H9 (cell line): ENCODE measurements around the gene CFAP410. TPM values are rescaled to one million over a fixed set of nuclear protein-coding genes. Genes with fewer than 3 reads are reported as not detected.

Source experiments
- DNase-seq: peaks from one replicate; pipeline ENCODE4 v3.0.0-alpha.2; 2017
- H2AFZ ChIP-seq: one replicate; pipeline ENCODE4 v1.6.1; 2013; ENCODE audit warnings: mild to moderate bottlenecking, low read length, control low read depth, moderate library complexity
- H2AK5ac ChIP-seq: 2 replicates; pipeline ENCODE4 v1.6.1; 2013; ENCODE audit warnings: low read length, control low read depth, mixed read lengths; ENCODE audit not compliant: insufficient read length
- H2BK120ac ChIP-seq: one replicate; pipeline ENCODE4 v1.6.1; 2013; ENCODE audit warnings: low read depth, mild to moderate bottlenecking, low read length, control low read depth, inconsistent platforms; ENCODE audit not compliant: poor library complexity, severe bottlenecking
- H2BK12ac ChIP-seq: 2 replicates; pipeline ENCODE4 v1.6.1; 2013; ENCODE audit warnings: low read length, control low read depth, mixed read lengths, low read depth; ENCODE audit not compliant: insufficient read length
- H2BK15ac ChIP-seq: 2 replicates; pipeline ENCODE4 v1.6.1; 2013; ENCODE audit warnings: low read depth, low read length, control low read depth
- H2BK20ac ChIP-seq: one replicate; pipeline ENCODE4 v1.6.1; 2013; ENCODE audit warnings: low read depth, mild to moderate bottlenecking, low read length, control low read depth, inconsistent platforms; ENCODE audit not compliant: poor library complexity, severe bottlenecking
- H2BK5ac ChIP-seq: 2 replicates; pipeline ENCODE4 v1.6.1; 2013; ENCODE audit warnings: low read length, control low read depth, mixed read lengths; ENCODE audit not compliant: insufficient read length
- H3K14ac ChIP-seq: 2 replicates; pipeline ENCODE4 v1.6.1; 2013; ENCODE audit warnings: low read length, control low read depth; ENCODE audit not compliant: insufficient read depth
- H3K18ac ChIP-seq: 2 replicates; pipeline ENCODE4 v1.6.1; 2013; ENCODE audit warnings: low read depth, mild to moderate bottlenecking, mixed read lengths, low read length, control low read depth; ENCODE audit not compliant: insufficient read length
- H3K23ac ChIP-seq: 2 replicates; pipeline ENCODE4 v1.6.1; 2013; ENCODE audit warnings: low read length, control low read depth, mixed read lengths, low read depth; ENCODE audit not compliant: insufficient read length
- H3K23me2 ChIP-seq: 2 replicates; pipeline ENCODE4 v1.6.1; 2013; ENCODE audit warnings: low read depth, mild to moderate bottlenecking, mixed read lengths, low read length, control low read depth; ENCODE audit not compliant: insufficient read length, poor library complexity, severe bottlenecking
- H3K27ac ChIP-seq: 2 replicates; pipeline ENCODE4 v1.5.1; 2013; ENCODE audit warnings: low read length, control low read depth, mixed read lengths, low read depth; ENCODE audit not compliant: insufficient read length
- H3K27me3 ChIP-seq: 2 replicates; pipeline ENCODE4 v1.6.1; 2013; ENCODE audit warnings: low read length, control low read depth, inconsistent platforms; ENCODE audit not compliant: insufficient read depth
- H3K4ac ChIP-seq: 2 replicates; pipeline ENCODE4 v1.6.1; 2013; ENCODE audit warnings: low read depth, mild to moderate bottlenecking, control low read depth, inconsistent platforms, low read length, moderate library complexity
- H3K4me1 ChIP-seq: 2 replicates; pipeline ENCODE4 v1.6.1; 2013; ENCODE audit warnings: low read length, control low read depth, inconsistent platforms; ENCODE audit not compliant: insufficient read depth
- H3K4me2 ChIP-seq: 2 replicates; pipeline ENCODE4 v1.6.1; 2013; ENCODE audit warnings: low read length, control low read depth, mixed read lengths; ENCODE audit not compliant: insufficient read length, insufficient read depth
- H3K56ac ChIP-seq: 2 replicates; pipeline ENCODE4 v1.6.1; 2013; ENCODE audit warnings: low read depth, mild to moderate bottlenecking, mixed read lengths, low read length, control low read depth; ENCODE audit not compliant: insufficient read length
- H3K79me1 ChIP-seq: 2 replicates; pipeline ENCODE4 v1.6.1; 2013; ENCODE audit warnings: low read depth, mild to moderate bottlenecking, moderate library complexity, low read length, control low read depth, inconsistent platforms; ENCODE audit not compliant: insufficient read depth, poor library complexity, severe bottlenecking
- H3K79me2 ChIP-seq: 2 replicates; pipeline ENCODE4 v1.6.1; 2013; ENCODE audit warnings: low read length, control low read depth, inconsistent platforms; ENCODE audit not compliant: insufficient read depth
- H3K9ac ChIP-seq: 2 replicates; pipeline ENCODE4 v1.6.1; 2013; ENCODE audit warnings: low read length, control low read depth, mixed read lengths; ENCODE audit not compliant: insufficient read length; ENCODE audit errors: extremely low read depth
- H3K9me3 ChIP-seq: one replicate; pipeline ENCODE4 v1.6.1; 2013; ENCODE audit warnings: low read depth, low read length, inconsistent platforms; ENCODE audit not compliant: control insufficient read depth
- H3T11ph ChIP-seq: one replicate; pipeline ENCODE4 v1.6.1; 2013; ENCODE audit warnings: mild to moderate bottlenecking, low read length, control low read depth, inconsistent platforms
- H4K20me1 ChIP-seq: one replicate; pipeline ENCODE4 v1.6.1; 2013; ENCODE audit not compliant: control insufficient read depth, insufficient read length, insufficient read depth
- H4K5ac ChIP-seq: 2 replicates; pipeline ENCODE4 v1.6.1; 2013; ENCODE audit warnings: low read depth, mild to moderate bottlenecking, mixed read lengths, low read length, control low read depth; ENCODE audit not compliant: insufficient read length
- H4K8ac ChIP-seq: replicated peaks from 2 replicates; pipeline ENCODE4 v1.6.1; 2013; ENCODE audit warnings: low read length, control low read depth, mixed read lengths, low read depth; ENCODE audit not compliant: insufficient read length
- H4K91ac ChIP-seq: 2 replicates; pipeline ENCODE4 v1.6.1; 2013; ENCODE audit warnings: low read depth, mild to moderate bottlenecking, moderate library complexity, mixed read lengths, low read length, control low read depth; ENCODE audit not compliant: insufficient read length
- H3K27ac Mint-ChIP-seq, 3 experiments: 2 replicates in 2 of 3; 3 replicates in 1 of 3; pipeline ENCODE4 v1.8.0; 2020 to 2021; ENCODE audit warnings: mixed read lengths in 3 of 3, mild to moderate bottlenecking in 1 of 3, moderate library complexity in 1 of 3
- H3K27me3 Mint-ChIP-seq: 2 replicates; pipeline ENCODE4 v1.8.0; 2021; ENCODE audit warnings: low read depth, mild to moderate bottlenecking, moderate library complexity, mixed read lengths
- H3K36me3 Mint-ChIP-seq, 3 experiments: 2 replicates in 2 of 3; 3 replicates in 1 of 3; pipeline ENCODE4 v1.8.0; 2020 to 2021; ENCODE audit warnings: low read depth in 3 of 3, mixed read lengths in 3 of 3; ENCODE audit not compliant: insufficient read depth in 1 of 3
- H3K4me1 Mint-ChIP-seq, 2 experiments: 2 replicates each; pipeline ENCODE4 v1.8.0; 2020; ENCODE audit warnings: mixed read lengths in 2 of 2
- H3K4me3 Mint-ChIP-seq, 2 experiments: 2 replicates in 1 of 2; 3 replicates in 1 of 2; pipeline ENCODE4 v1.8.0; 2020 to 2021; ENCODE audit warnings: mild to moderate bottlenecking in 2 of 2, mixed read lengths in 2 of 2, moderate library complexity in 1 of 2
- H3K9me3 Mint-ChIP-seq, 2 experiments: 2 replicates in 1 of 2; 3 replicates in 1 of 2; pipeline ENCODE4 v1.8.0; 2020; ENCODE audit warnings: mild to moderate bottlenecking in 2 of 2, mixed read lengths in 2 of 2, moderate library complexity in 1 of 2
- CTCF ChIP-seq: fragments of 200-600 bp; sonication (generic); conservative IDR thresholded peaks from 3 replicates; pipeline ENCODE4 v1.8.0; 2021; ENCODE audit warnings: antibody characterized with exemption, mild to moderate bottlenecking
- WGBS: extraction: QIAGEN DNeasy Blood & Tissue Kit; methylation state at CpG from one replicate; pipeline ENCODE4 v1.1.7; 2013; ENCODE audit warnings: missing lambda C conversion rate, low lambda C conversion rate, mixed read lengths; ENCODE audit not compliant: insufficient read length; ENCODE audit errors: extremely low coverage; 5-methylcytosine and 5-hydroxymethylcytosine counted together
- total RNA-seq: library from RNA; stranded (reverse); gene quantifications from 2 replicates; pipeline ENCODE4 v1.2.1, GENCODE V29; 2021

Gene CFAP410
- total RNA-seq, 1 experiment from 2014 or later = 17.0 TPM

- no peak overlapping the region for H2BK15ac ChIP-seq
- no peak overlapping the region for H4K8ac ChIP-seq
- no peaks in the 10 kb centered on the region for H4K20me1 ChIP-seq
- no peak overlapping the region for H3K14ac ChIP-seq
- no CpG with 5 or more reads among the region's 19 CpGs for WGBS
- TF ChIP-seq CTCF = no peak
- no peak overlapping the region for H3K9ac ChIP-seq
- no peak overlapping the region for H3K56ac ChIP-seq
- H3K23me2 ChIP-seq = no peaks in the 10 kb centered on the region
- H3K4ac ChIP-seq = no peak overlapping the region
- DNase-seq = no peak
- H2BK12ac ChIP-seq = no peak overlapping the region
- H2BK120ac ChIP-seq = no peak overlapping the region
- H2BK5ac ChIP-seq = no peak overlapping the region
- Mint-ChIP-seq H3K36me3 (no peaks in the 10 kb centered on the region), H3K4me3 (no peak overlapping the region), H3K27ac (no peak overlapping the region), H3K27me3 (peaks cover 14% of the 10 kb centered on the region), H3K9me3 (no peaks in the 10 kb centered on the region; a peak in 1 of 5 replicates), H3K4me1 (peaks cover 22 to 26% of the 10 kb centered on the region in 2 experiments)
- H3T11ph ChIP-seq = no peak overlapping the region
- no peak overlapping the region for H3K23ac ChIP-seq
- H3K79me2 ChIP-seq = no peaks in the 10 kb centered on the region
- H3K18ac ChIP-seq = no peak overlapping the region
- H3K27me3 ChIP-seq = no peaks in the 10 kb centered on the region
- no peak overlapping the region for H4K5ac ChIP-seq
- H2AFZ ChIP-seq = no peak overlapping the region
- H4K91ac ChIP-seq = no peak overlapping the region
- H3K4me2 ChIP-seq = no peak overlapping the region
- H2BK20ac ChIP-seq = no peak overlapping the region
- H3K4me1 ChIP-seq = no peaks in the 10 kb centered on the region; the same call in 1 of the 2 replicates
- H3K79me1 ChIP-seq = no peaks in the 10 kb centered on the region
- H3K27ac ChIP-seq = no peak overlapping the region
- no peak overlapping the region for H2AK5ac ChIP-seq
- no peaks in the 10 kb centered on the region for H3K9me3 ChIP-seq
Observed at GRCh38 chr21:44279354-44280260, 59.6 kb downstream of the CFAP410 start.

Other genes starting within 250 kb of the CFAP410 start
- gene PWP2, start 232.0 kb downstream of the CFAP410 start, total RNA-seq = 6.0 and 6.3 TPM in 2 replicates
- 13.2 and 14.1 TPM in 2 replicates for gene GATD3, start 205.7 kb downstream of the CFAP410 start, total RNA-seq
- gene ICOSLG, start 98.4 kb downstream of the CFAP410 start, total RNA-seq = 6.6 and 6.8 TPM in 2 replicates
- 0.70 and 0.77 TPM in 2 replicates for gene DNMT3L, start 77.5 kb downstream of the CFAP410 start, total RNA-seq
- 0.17 and 0.39 TPM in 2 replicates for gene AIRE, start 53.5 kb downstream of the CFAP410 start, total RNA-seq
- gene PFKL, start 39.3 kb downstream of the CFAP410 start, total RNA-seq = 105 and 107 TPM in 2 replicates
- gene TRPM2, start 14.2 kb upstream of the CFAP410 start, total RNA-seq = 0.11 and 0.68 TPM in 2 replicates
- gene LRRC3, start 116.1 kb upstream of the CFAP410 start, total RNA-seq = 2.6 and 3.1 TPM in 2 replicates
- gene KRTAP10-1, start 200.8 kb upstream of the CFAP410 start, total RNA-seq = not detected in 2 replicates
- gene KRTAP10-2, start 212.1 kb upstream of the CFAP410 start, total RNA-seq = not detected in 2 replicates
- not detected in 2 replicates for gene KRTAP10-3, start 219.4 kb upstream of the CFAP410 start, total RNA-seq
- gene KRTAP10-4, start 234.3 kb upstream of the CFAP410 start, total RNA-seq = not detected in 2 replicates
- gene KRTAP10-5, start 241.2 kb upstream of the CFAP410 start, total RNA-seq = not detected in 2 replicates